ENCODE results near the gene SIGLEC7. TPM values are rescaled to one million over a fixed set of nuclear protein-coding genes. Genes with fewer than 3 reads are reported as not detected.

Gene SIGLEC7
- total and polyA plus RNA-seq, 10 of the 15 experiments (the other 5 are each of a cell fraction or from before 2014, with no cell fraction given): 0.15 TPM; not detected in 9

GRCh38 chr19:51139299-51140014 is 2.6 kb upstream of the SIGLEC7 start (continued):
- TF ChIP-seq TAF1 (IDR thresholded peaks at IDR 0.05; ENCODE audit: borderline replicate concordance, low read depth, low read length): no peak
- no peak for TF ChIP-seq NRF1 (conservative IDR thresholded peaks at IDR 0.05; ENCODE audit: low read depth, low read length)

GRCh38 chr19:51140441-51140840 is 1.7 kb upstream of the SIGLEC7 start:
- H3K27ac ChIP-seq (ENCODE audit: control insufficient read depth, insufficient read depth): no peak overlapping the region
- no peaks in the 10 kb centered on the region for H3K4me1 ChIP-seq (ENCODE audit: control insufficient read depth, insufficient read depth, low read length)
- H3K4me3 ChIP-seq: no peak overlapping the region
- H3K9ac ChIP-seq (ENCODE audit: control insufficient read depth, insufficient read depth, low read length): no peak overlapping the region
- POLR2A ChIA-PET: no interaction called here
- ATAC-seq (no peak), FAIRE-seq (no peak), DNase-seq (ENCODE audit: low read depth, low spot score) (no peak)
- H3K36me3 ChIP-seq (ENCODE audit: control insufficient read depth in 2 of 2, insufficient read depth in 2 of 2, low read length in 1 of 2): no peaks in the 10 kb centered on the region
- no peaks in the 10 kb centered on the region for H4K20me1 ChIP-seq (ENCODE audit: control insufficient read depth, insufficient read depth)
- in situ Hi-C loops (cut with MboI): no loop called here
- H2AFZ ChIP-seq (ENCODE audit: control insufficient read depth, low read depth, low read length): no peak overlapping the region
- 47% methylated on average over 6 of the region's 6 CpGs for WGBS (ENCODE audit: insufficient coverage, insufficient replicate concordance, low lambda C conversion rate, missing lambda C conversion rate)
- H3K4me2 ChIP-seq (ENCODE audit: control insufficient read depth, insufficient read depth): no peak overlapping the region
- SMC1A ChIA-PET (ENCODE audit: uncharacterized antibody, unreplicated experiment): no interaction called here
- intact Hi-C loops (cut with micrococcal nuclease; ENCODE audit: unreplicated experiment): no loop called here
- BruUV-seq (replicated peaks): no TSS peak
- H3K79me2 ChIP-seq (ENCODE audit: control insufficient read depth, insufficient read depth, low read length): no peaks in the 10 kb centered on the region
- CTCF ChIA-PET: no interaction called here
- RAD21 ChIA-PET (ENCODE audit: unreplicated experiment): no interaction called here
- H3K27me3 ChIP-seq (replicated peaks in 1 of 2; ENCODE audit: control insufficient read depth in 2 of 2, insufficient read depth in 2 of 2, low read length in 1 of 2): no peaks in the 10 kb centered on the region; a peak in 1 of 4 replicates
- no peaks in the 10 kb centered on the region; the same call in 2 of the 3 replicates for H3K9me3 ChIP-seq (replicated peaks; ENCODE audit: control insufficient read depth, insufficient read depth, low read length)
- no peak for TF ChIP-seq SMC3 (IDR thresholded peaks at IDR 0.05; ENCODE audit: borderline replicate concordance, low read length)
- TF ChIP-seq ZSCAN29 (IDR thresholded peaks at IDR 0.05): no peak
- no peak for TF ChIP-seq ZNF384 (IDR thresholded peaks at IDR 0.05; ENCODE audit: borderline replicate concordance, low read depth, low read length)
- TF ChIP-seq FOS (IDR thresholded peaks at IDR 0.05; ENCODE audit: borderline replicate concordance, extremely low read depth, insufficient read length): no peak
- TF ChIP-seq ESRRA (IDR thresholded peaks at IDR 0.05; ENCODE audit: low read length): no peak
- TF ChIP-seq CEBPZ (IDR thresholded peaks at IDR 0.05; ENCODE audit: low read depth, low read length): no peak
- no peak for TF ChIP-seq MTA2 (IDR thresholded peaks at IDR 0.05; ENCODE audit: low read depth)
- TF ChIP-seq TCF3 (IDR thresholded peaks at IDR 0.05; ENCODE audit: borderline replicate concordance, insufficient read depth, low read depth, low read length): no peak
- TF ChIP-seq ZNF207 (IDR thresholded peaks at IDR 0.05; ENCODE audit: borderline replicate concordance): no peak
- TF ChIP-seq ZBTB33 (IDR thresholded peaks at IDR 0.05): no peak

Measured in GM12878 (cell line).